ENCODE measurements around the gene PCDH15.

The PCDH15 gene

DNA sequence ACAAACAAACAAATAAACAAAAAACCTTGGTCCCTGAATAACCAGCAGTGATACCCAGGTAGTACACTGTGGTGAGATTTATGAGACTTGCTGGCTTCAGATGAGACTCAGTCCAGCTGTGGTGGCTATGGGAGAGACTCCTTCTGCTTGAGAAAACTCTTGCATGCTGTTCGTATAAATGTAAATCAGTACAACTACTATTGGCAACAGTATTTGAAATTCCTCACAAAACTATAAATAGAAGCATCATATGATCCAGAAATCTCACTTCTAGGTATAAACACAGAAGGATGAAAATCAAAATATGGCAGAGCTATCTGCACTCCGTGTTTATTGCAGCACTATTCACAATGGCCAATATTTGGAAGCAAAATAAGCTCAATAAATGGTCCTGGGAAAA, 692.1 kb downstream of the PCDH15 start:
- DNase-seq, result no peak

DNA sequence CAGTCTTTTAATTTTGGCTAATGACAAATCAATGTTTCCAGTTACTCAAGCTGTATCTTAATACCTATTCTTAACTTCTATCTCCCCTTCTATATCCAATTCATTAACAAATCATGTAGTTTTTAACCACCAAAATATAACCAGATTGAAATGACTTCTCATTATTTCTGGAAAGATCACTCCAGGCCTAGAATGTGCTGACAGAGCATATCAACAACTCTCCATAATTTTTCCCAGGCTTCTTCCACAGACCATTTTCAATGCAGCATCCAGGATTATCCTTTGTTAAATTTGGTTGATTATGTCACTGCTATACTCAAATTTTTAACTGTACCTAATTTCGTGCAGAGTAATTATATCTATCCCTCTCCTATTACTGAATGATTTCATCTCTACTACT, 704.1 kb downstream of the PCDH15 start:
- no peak for DNase-seq

DNA sequence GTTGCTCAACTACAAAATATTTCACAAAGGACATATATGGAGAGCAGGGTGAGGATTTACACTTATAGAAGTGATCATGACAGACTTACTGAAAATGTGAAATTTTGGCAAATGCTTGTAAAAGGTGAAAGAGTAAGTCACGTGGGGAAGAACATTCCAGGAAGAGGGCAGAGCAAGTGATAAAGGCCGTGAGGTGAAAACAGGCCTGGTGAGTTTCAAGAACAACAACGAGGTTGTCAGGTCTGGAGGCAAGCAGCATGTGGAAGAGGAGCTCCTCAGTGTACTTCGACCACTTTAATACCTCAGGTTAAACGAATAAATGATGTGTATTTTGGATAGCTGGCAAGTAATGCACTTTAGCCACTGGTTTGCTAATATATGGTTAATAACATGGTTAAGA, 706.7 kb downstream of the PCDH15 start:
- no peak for DNase-seq

DNA sequence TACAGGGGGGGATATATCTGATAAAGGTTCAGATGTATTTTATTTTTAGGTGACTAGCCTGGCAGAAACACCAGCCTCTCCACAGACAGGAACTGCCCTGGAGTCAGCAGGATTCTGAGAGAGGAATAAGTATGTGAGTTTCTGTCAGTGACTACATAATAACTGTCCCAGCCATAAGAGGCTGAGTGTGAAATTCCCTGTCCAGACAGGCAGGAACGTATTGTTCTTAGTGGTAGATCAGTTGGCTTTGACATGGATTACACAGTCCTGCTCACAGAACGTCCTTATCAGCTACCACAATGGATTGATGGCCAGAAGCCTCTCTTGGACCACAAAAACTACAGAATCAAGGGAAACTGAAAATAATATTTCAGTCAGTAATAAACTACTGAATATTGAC, 709.8 kb downstream of the PCDH15 start:
- DNase-seq, result peak; percentile 67

DNA sequence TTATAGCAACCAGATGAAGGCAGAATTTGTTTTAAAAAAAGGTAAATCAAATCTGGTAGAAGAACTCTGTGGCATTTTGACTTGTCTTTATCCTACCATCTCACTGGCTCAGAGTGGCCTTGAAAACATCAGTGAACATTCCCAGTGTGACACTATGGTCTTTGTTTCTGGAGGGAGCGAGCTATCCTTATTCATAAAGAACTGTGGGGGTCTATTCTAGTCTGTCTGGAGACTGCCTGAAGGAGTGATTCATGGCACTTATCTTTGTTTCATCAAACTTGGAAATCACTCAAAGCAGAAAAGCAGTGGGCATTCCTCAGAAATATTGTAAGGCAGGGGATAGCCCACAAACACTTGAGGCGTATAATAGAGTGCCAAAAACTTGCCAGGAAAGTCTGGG, 719.1 kb downstream of the PCDH15 start:
- DNase-seq, result no peak

DNA sequence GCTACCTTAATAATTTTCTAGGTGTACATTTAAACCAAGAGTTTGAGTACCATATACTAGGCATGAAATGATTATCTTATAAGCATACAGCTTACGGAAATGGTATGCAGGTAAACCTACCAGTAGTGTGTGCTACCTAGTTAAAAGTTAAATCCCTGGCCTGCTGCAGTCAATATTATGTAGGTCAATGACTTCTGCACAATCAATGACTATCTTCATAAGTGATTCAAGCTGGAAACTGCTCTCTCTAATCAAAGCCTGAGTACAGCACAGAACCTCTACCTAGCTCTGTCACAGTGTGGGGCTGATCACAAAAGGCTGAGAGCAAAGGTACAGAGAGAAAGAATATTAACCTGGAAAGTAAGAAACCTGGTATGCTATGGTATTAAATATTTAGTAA, 733.7 kb downstream of the PCDH15 start:
- DNase-seq, result no peak

DNA sequence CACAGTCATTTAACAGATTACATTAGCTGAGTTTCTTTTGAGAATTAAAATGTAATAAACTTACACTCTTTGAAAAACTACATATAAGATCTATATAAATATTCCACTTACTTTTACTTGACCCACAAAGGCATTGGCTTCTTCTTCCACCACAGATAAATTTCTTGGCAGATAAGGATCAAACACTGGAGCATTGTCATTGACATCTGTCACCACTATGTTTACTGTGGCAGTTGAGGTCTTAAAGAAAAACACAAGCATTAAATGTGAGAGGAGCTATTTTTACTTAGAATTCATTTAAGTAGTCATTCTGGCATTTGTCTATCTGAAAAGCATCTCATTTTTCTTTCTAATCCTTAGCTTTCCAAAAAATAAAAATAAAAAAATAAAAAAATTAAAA, 734.4 kb downstream of the PCDH15 start:
- peak; percentile 11 for DNase-seq

DNA sequence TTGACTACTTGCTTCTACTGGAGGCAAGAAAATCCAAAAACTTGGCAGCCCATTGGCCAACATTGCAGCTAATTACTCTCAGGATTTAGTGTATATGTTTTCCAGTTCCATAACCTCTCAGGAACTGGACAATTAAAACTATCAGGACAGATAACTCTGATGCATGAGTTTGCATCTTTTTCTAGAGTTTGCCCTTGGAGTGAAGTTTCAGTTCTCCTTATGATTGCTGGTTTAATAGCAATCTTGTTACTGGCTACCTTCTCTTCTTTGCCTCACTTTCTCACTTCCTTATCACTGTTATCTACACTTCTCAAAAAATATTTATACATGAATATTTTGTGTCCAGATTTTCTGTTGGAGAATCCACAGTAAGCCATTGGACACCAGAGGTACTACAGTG, 735.9 kb downstream of the PCDH15 start:
- DNase-seq, result peak; percentile 46

DNA sequence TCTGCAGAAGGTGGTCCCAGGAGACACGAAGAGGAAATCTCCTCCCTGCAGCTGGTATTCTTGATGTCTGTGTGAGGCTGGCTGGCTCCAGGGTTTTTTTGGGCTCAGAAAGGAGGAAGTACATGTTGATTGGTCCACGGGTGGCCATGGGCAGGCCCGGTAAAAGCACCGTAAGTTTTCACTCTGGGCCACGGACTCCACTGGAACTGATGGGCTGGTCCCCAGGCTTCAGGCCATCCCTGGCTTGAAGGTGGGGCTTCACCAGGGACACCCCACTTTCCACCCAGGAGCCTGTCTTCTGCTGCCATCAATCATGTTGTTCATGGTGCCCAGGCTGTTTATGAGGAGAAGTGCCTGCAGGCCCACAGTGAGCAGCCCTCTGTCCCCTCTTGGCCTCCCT, 736.8 kb downstream of the PCDH15 start:
- DNase-seq, result no peak

DNA sequence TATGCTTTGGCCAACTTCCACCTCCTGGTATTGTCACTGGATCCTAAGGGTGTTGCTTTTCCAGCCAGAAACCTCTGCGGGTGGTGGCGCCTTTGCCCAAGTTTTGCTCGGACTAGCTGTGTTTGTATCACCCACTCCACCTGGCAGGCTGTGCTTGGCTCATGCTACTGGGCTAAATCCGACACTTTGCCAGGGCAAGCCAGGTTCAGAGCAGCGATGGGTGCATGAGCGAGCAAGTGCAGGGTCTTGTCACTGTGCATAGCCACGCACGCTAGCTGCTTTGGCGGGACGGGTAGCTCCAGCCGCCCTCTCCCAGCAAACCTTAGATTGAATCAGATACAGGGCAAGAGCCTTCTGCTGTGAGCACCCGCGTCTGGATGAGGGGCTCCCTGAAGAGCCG, 737.5 kb downstream of the PCDH15 start:
- DNase-seq, result no peak

DNA sequence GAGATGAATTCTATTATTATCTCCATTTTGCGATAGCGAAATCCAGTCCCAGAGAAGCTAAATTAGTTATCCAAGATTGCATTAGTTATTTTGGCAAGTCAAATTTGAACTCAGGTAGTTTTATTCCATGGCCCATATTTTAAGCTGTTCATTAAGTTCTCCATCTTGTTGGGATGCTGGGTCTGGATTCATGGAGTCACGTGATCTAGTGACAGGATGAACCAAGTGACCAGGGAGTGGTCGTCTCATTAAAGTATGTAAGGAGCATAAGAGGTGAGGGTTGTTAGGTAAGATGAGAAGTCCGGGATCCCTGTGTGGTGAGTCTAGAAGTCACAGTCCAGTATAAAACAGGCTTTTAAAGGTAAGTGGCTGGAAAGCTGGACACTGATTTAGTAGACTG, 740.5 kb downstream of the PCDH15 start:
- no peak for DNase-seq

DNA sequence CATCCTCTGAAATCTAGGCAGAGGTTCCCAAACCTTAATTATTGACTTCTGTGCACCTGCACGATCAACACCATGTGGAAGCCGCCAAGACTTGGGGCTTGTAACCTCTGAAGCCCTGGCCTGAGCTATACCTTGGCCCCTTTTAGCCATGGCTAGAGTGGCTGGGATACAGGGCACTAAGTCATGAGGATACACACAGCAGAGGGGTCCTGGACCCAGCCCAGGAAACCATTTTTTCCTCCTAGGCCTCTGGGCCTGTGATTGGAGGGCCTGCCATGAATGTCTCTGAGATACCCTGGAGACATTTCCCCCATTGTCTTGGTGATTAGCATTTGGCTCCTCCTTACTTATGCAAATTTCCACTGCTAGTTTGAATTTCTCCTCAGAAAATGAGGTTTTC, 743.7 kb downstream of the PCDH15 start:
- DNase-seq, result no peak

DNA sequence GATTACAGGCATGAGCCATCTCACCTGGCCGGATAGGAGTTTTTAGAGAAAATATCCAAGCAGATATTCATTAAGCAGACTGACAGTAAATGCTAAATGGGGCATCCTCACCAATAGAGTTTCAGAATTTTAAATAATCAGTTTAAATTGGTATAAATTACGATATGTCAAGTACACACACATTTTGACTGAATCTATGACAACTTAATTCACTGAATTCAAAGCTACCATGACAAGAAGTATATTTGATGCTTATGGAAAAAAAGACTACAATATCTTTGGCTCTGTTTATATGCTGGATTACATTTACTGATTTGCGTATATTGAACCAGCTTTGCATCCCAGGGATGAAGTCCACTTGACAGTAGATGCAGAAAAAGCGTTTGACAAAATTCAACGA, 774.7 kb downstream of the PCDH15 start:
- DNase-seq, result no peak

DNA sequence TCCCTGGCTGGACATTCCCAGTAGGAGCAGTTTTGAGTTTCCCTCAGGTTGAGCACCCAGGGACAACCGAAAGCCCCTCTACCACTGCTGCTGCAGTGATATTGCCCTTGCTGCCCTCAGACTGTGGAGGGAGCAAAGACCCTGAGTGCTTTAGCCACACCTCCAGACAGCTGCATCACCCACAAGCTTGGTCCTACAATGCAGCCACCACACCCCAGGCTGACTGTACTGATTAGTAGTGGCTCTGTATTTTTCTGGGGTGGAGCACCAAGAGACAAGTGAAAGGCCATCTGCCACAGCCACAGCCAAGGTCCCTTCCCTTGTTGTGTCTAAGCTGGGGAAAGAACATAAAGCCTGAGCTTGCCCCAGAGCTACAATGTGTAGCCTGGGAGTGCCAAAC, 789.9 kb downstream of the PCDH15 start:
- DNase-seq, result no peak

DNA sequence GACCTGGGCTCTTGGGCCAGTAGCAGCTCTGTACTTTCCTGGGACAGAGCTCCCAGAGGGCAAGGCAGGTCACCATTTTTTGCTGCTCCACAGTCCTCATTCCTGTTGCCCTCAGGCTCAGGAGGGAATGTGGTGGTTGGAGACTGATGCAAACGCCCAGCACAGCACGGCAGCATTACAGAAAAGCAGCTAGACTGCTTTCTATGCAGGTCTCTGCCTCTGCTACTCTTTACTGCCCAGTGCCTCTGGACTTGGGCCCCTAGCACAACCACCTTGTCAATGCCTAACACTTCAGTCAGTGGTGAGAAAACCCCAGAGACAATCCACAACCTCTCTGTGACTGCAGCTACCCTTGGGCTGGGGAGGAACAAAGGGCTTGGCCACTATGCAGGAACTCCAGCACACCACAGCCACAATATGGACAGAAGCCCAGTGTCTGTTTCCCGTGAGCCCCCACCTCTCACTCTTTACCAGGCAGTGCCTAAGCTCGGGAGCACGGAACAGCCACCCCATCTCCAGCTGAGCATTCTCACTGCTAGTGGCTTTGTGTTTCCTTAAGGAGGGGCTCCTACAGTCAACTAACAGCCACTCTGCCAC, 790.6 kb downstream of the PCDH15 start:
- DNase-seq, result no peak

DNA sequence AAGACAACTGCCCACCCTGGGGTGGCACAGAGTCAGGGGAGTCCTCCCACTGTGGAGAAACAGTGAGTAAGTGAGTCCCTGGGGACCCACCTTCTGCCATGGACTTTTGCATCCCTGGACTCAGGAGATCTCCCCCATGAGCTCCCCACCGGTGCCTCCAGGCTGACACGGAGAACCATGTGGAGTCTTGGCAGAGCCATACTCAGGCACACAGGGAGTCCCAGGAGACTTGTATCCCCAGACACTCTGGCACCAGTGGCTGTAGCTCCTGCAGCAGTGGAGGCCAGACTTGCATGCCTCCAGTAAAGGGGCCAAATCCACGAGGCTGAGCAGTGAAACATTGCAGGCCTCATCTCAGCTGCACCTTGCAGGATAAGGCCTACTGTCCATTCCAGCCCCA, 791.4 kb downstream of the PCDH15 start:
- DNase-seq, result no peak

DNA sequence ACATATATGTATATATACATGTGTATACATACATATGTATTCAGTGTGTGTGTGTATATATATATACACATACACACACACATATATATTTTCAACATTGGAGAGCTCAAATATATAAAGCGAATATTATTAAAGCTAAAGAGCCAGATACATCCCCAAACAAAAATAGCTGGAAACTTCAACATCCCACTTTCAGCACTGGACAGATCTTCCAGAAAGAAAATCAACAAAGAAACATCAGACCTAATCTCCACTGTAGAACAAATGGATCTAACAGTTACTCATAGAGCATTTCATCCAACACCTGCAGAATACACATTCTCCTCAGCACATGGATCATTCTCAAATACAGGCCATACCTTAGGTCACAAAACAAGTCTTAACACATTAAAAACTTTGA, 799.0 kb downstream of the PCDH15 start:
- no peak for DNase-seq

DNA sequence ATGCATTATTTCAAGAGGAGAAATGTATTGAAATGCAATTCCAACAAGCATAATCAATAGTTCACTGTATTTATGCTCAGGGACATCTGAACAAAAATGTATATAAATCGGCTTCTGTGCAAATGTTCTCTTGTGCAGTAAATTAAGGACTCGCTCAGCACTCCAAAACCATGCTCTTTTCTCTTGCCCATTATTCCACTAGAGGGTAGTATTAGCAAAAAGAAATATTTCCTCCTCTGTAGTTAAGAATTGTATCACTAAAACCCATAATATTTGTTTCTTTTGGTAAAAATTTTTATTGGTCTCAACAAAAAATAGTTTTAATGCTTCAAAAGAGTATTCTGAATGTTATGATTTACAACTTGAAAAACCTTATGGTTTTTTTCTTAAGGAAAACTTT, 803.1 kb downstream of the PCDH15 start:
- peak; percentile 66 for DNase-seq

DNA sequence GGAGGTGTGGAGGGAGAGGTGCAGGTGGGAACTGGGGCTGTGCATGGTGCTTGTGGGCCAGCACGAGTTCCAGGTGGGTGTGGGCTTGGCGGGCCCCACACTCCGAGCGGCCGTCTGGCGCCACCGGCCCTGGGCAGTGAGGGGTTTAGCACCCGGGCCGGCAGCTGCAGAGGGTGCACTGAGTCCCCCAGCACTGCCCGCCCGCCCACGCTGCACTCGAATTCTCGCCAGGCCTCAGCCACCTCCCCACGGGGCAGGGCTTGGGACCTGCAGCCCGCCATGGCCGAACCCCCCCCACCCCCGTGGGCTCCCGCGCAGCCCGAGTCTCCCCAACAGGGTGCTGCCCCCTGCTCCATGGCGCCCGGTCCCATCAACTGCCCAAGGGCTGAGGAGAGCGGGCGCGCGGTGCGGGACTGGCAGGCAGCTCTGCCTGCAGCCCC, 810.2 kb downstream of the PCDH15 start:
- no peak for DNase-seq

DNA sequence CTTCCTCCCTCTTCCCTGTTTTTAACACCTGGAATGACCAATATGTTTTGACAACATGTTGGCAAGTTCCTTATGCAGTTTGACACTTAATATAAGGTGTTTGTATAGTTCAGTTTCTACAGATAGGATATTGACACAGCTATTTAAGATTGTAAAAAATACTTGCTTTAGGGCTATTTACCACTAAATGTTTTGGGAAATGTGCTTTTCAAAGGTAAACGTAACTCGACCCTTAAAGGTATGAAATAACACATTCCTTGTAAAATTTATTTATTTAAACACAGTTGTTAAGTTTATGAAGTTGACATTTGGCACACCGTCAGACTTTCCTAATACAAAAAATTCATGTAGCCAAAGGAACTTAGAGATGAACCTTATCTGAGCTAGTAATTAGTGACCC, 817.6 kb downstream of the PCDH15 start:
- DNase-seq, result no peak

DNA sequence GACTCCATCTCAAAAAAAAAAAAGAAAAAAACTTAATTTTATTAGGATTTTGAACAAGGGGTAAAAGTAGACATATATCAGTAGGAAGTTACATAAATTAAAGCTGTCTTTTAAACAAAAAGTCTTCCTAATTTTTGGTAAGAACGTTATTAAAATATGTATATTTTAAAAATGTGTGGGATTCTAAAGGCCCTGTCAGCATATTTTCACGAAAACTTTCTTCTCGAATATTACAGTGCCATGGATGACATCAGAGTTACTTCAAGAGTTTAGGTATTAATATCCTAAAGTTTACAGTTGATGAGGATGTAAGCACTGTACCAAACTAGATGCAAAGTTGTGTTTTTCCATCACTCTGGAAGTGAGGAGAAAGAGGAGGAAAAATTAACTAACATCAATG, 820.8 kb downstream of the PCDH15 start:
- no peak for DNase-seq

DNA sequence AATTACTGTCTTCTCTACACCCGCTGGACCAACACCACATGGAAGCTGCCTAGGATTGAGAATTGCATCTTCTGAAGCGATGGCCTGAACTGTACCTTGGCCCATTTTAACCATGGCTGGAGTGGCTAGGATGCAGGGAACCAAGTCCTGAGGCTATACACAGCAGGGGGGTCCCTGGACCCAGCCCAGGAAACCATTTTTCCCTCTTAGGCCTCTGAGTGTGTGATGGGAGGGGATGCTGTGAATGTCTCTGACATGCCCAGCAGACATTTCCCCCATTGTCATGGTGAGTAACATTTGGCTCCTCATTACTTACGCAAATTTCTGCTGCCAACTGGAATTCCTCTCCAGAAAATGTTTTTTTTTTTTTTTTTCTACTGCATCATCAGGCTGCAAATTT, 822.7 kb downstream of the PCDH15 start:
- DNase-seq, result no peak

DNA sequence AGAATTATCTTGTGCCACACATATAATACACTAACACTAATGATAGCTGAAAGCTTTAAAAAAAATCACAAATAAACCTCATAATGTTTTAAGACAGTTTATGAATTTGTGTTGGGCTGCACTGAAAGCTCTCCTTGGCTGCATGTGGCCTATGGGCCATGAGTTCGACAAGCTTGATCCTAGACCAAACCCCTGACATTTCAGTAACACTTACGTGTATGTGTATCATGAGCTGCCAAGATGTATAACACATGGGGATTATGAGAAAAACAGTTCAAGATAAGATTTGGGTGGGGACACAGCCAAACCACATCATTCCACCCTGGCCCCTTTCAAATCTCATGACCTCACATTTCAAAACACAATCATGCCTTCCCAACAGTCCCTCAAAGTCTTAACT, 823.8 kb downstream of the PCDH15 start:
- no peak for DNase-seq

DNA sequence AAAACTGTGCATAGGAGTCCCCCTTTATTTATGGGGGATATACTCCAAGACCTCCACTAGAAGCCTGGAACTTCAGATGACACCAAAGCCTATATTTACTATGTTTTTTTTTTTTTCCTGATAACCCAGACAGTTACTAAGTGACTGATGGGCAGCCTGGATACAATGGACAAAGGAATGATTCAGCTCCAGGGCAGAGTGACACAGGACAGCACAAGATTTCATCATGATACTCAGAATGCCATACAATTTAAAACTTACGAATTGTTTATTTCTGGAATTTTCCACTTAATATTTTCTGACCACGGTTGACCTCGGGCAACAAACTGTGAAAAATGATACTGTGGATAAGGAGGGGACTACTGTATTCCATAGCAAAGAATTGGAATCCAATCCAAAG, 843.6 kb downstream of the PCDH15 start:
- DNase-seq, result no peak

DNA sequence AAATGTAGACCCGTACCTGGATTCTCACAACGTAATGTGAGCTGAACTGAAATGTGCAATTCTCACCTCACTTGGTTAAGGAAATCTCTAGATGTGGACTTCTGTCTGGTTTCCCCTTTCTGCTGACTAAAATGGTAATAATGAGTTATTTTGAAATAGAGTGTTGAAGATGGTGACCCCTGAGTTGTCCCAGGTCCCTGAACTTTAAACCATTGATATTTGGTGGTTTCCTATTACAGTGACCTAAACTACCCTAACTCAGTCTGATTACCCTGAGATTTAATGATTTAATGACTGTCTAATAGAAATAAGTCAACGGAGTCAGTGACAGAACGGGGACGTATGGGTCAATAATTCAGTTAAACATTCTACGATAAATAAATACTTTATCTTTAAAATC, 845.9 kb downstream of the PCDH15 start:
- no peak for DNase-seq
